AG08396 (cell line): Measurements from ENCODE around the gene CDK14.
"Not testable (repeated sequence)": the region's sequence is repeated elsewhere in the genome, so short reads cannot be mapped to it uniquely, and the experiment has no call there.

ENCODE experiments used
- DNase-seq: peaks from one replicate; pipeline ENCODE4 v3.0.0; 2012; ENCODE audit warnings: low spot score, mixed read lengths

CDK14 gene

DNA sequence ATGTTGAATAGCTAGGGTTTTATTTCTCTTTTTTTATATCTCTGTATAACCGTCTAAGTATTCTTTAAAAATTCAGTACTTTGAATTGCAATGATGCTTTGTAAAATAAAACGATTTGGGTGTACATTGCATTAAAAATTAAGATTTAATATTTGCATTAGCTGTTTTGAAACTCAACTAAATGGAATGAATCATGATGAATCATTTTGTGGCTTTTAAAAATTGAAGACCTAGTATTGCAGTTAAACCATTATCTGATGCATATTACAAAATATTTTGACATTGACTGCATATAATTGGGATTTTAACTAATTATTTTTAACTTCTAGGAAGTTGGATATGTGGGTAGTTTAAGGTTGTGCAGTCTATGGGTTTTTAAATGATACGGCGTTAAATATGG, 314.0 kb downstream of the CDK14 start:
- DNase-seq, result no peak

DNA sequence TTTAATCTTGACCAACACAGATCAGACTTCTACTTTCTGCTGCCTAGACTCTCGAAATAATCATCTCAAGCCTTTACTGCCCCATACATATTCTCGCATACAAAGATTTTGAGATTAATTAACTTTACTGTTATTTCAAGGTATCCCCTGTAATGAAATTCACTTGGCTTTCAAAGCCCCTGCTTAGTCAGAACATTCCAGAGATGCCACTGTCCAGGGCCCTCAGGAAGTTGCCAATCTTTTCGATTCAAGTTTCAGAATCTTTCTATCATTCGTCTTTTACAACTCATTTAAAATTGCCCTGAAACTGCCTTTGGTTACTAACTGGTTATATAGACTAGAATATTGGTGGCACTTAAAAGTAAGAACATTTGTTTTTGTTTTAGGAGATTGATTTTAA, 320.2 kb downstream of the CDK14 start:
- DNase-seq, result no peak

DNA sequence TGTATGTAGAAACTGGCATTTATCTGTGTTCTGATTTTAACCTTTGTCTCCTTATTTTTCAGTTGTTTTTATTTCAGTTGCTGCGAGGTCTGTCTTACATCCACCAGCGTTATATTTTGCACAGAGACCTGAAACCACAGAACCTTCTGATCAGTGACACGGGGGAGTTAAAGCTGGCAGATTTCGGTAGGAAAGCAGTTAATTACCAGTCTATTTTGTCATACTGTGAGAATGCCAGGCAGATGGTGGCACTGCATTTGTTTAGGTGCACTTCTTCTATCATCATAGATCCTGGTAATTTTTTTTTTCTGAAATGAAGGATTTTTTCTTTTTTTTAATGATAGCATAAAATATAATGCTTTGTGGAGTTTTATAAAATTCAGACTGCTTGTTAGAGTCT, 321.4 kb downstream of the CDK14 start:
- DNase-seq, result no peak

DNA sequence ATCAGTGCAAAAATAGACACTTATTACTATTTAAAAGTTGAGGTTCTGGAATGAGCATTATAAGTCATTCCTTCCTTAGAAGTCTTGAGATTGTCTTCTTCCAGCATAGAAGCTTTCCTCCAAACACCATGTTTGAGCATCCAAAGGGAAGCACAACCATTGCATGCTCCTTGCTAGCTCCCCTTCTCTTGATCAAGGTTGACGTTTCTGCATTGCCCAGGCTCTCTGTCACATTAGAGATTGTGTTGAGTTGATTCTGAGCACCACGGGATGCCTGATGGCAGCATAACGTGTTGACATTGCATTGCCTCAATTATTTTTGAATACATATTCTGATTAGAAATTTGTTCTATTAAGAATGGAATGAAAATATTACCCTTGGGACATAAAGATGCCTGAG, 322.2 kb downstream of the CDK14 start:
- no peak for DNase-seq

DNA sequence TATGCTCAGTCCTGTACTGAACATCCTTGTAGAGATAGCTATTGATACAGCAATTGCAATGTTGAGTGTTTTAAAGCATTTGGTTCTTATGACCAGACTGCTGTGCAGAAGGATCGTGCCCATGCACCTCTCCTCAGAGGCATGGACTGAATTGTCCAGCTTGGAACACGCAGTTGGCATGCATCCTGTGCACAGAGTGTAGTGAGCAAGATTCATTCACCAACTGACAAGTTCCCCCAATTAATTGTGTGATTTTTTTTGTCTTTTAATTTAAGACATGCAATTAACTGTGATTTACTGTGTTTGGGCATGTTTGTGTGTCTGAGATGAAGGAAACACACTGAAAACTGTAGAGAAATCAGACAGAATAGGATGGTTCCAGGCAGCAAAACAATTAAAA, 323.7 kb downstream of the CDK14 start:
- DNase-seq, result no peak

DNA sequence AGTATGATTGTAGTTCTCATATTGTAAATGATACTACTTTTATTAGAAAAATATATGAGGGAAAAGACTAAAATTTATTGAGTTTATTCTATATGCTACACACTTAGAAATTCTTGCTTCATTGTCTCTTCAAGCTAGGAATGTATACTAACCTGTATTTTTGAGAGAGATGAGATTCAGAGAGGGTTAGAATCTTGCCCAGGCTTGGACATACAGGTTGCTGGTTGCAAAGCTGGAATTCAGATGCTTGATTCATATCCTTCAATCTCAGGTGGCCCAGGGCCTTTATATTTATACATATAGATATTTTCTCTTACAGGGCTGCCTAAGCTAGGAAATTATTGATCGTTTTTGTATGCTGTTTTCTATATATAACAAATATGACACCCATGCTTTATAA, 324.2 kb downstream of the CDK14 start:
- no peak for DNase-seq

DNA sequence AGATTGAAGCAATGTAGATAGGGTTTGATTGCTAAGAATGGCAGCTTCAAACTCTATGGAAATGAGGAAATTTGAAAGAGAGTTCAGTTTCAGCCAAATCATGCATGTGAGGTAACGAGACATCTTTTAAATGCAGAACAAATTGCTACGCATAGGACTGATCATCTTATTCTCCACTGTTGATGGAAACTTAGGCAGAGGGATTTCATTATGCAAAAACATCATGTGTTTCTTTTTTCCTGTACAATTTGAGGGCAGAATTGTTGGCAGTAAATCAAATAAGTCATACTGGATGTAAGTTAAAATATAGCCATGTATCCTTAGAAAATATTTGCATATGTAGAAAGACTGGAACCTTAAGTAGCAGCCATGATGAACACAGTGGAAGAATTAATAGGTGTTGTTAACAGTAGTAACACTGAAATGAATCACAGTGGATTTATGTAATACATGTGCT, 327.4 kb downstream of the CDK14 start:
- DNase-seq, result no peak

DNA sequence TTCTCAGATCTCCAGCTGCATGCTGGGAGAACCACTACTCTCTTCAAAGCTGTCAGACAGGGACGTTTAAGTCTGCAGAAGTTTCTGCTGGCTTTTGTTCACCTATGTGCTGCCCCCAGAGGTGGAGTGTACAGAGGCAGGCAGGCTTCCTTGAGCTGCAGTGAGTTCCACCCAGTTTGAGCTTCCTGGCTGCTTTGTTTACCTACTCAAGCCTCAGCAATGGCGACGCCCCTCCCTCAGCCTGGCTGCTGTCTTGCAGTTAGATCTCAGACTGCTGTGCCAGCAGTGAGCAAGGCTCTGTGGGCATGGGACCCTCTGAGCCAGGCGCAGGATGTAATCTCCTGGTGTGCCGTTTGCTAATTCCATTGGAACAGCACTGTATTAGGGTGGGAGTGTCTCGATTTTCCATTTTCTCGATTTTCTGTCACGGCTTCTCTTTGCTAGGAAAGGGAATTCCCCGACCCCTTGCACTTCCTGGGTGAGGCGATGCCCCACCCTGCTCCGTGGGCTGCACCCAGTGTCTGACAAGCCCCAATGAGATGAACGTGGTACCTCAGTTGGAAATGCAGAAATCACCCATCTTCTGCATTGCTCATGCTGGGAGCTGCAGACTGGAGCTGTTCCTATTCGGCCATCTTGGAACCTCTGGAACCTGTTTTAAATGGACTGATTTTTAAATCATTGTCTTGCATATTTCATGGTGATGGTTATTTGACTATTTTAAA, 332.7 kb downstream of the CDK14 start:
- DNase-seq, result not testable (repeated sequence)

DNA sequence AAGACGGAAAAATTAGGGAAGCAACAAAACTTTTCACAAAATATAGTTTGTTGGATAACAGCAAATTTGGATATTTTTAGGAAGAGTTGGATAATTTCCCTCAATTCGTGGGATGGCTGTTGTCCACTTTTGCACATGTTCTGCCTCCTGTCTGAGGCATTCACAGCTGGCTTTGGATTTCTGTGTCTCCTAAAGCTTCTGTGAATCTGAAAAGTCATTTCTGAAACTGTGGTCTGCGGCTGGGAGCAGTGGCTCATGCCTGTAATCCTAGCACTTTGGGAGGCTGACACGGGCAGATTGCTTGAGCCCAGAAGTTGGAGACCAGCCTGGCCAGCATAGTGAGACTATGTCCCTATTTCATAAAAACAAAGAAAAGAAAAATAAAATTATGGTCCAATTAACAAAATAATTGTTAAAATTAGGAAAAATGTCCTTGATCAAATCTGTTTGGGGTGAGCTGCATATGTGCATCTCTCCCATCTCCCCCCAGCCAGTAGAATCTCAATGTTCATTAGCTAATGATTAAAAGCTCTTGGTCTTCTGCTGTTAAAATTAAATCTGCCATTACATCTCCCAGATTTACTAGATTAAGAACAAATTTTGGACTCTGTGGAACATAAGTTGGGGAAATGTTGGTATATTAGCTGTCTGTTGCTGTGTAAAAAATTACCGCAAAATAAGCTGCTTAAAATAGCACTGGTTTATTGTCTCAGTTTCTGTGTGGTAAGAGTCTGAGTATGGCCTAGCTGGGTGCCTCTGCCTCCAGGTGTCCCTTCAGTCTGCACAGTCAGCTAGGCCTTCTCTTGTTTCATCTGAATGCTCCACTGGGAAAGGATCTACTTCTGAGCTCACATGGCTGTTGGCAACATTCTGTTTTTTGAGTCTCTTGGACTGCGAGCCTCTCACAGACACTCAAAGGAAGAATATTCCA, 336.1 kb downstream of the CDK14 start:
- no peak for DNase-seq

DNA sequence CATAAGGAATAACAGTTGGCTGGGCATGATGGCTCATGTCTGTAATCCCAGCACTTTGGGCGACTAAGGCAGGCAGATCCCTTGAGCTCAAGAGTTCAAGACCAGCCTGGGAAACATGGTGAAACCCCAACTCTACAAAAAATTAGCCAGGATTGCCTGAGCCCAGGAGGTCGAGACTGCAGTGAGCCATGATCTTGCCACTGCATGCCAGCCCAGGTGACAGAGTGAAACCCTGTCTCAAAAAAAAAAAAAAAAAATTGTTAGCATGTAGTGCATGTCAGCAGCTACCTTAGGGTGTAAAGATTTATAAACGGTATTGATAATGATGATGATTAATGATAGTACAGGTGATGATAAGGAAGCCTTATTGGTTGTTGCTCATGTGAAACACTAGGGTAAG, 336.9 kb downstream of the CDK14 start:
- no peak for DNase-seq

DNA sequence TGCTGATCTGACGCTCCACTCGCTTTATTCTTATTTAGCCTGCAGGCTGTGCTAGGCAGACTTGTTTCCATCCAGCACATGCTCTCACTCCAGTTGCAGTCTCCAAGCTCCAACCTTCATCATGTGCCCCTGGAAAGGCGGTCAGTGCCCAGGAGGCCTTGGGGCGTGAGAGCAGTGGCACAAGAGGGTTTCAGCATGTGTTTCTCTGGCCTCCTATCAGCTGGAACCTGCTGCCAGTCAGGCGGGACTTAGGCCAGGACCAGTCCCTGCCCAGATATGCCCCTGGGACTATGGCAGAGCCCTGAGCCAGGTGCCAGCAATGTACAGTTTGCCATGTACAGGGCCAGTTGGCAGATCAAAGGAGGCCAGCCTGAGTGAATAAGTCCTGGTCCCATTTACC, 337.9 kb downstream of the CDK14 start:
- DNase-seq, result no peak

DNA sequence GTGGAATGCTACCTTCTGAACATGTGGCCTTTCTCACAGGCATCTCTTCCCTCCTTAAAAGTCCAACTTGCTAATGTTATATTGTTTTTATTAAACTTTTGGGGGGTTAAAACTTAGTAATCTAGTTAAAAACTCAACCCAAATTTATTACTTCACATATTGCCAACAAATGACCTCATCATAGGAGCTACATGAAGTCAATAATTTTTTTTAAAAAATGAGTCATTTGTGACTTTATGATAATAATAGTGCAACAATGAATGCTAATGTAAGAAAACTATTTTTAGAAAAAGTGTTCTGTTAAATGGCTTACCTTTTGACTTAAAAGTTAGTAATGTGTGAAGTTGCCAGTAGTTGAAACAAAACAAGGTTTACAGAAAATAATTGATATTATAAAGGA, 342.2 kb downstream of the CDK14 start:
- no peak for DNase-seq

DNA sequence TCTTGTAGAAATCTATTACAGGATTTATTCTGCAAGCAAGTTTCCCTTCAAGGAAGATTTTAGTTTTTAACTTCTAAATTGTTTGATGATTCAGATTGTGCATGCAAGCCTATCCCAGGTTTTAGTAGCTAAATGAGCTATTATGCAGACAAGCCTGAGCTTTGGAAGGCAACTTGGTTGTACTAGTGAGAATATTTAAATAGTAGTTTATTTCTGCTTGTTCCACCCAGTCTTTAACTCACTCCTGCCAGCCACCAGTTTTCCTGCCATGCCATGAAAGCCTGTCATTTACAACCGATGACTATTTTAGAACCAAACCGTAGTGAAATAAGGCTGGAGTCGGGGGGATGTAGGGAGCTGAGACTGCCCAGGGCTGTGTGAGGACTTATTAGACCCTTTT, 343.5 kb downstream of the CDK14 start:
- no peak for DNase-seq

DNA sequence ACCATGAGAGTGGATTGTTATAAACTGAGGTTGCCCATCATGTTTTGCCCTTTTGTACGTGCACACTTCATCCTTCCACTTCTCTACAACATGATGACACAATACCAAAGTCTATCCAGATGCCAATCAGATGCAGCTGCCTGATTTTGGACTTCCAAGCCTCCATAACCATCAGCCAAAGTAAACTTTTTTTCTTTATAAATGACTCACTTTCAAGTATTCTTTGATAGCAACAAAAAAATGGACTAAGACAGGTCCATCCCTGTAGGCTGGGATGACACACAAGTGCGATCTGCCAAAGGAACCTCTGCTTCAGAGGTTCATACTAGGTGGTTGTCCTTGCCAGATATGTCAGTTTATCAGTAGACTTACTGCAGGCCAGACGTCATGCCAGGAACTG, 347.9 kb downstream of the CDK14 start:
- DNase-seq, result no peak

DNA sequence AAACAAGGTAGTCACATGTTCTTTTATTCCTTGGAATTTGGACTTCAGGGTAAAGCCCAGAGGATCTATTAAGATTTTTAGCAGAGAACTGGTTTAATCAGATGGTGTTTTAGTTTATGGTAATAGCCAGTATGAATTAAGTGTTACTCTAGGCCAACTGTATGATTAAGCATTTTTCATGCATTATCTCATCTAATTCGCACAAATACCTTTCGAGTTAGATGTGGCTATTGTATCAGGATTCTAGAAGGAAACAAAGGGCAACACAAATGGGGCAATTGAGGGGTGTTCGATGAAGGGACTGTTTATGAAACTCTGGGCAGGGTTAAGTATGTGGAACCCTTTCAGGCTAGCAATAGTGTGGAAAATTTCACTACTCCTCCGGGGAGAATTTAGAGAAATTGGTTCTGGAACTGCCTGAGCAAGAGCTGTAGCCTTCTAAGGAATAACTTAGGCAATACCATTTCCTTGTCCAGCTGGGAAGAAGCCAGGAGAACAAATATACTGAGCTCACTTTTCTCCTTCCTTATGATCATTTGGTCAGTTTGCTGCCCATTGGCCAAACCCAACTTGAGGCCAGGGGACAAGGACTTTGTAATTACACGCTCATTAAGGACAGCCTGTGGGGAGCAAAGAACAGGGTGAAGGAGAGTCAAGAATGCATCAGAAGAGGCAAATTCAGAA, 349.1 kb downstream of the CDK14 start:
- no peak for DNase-seq

DNA sequence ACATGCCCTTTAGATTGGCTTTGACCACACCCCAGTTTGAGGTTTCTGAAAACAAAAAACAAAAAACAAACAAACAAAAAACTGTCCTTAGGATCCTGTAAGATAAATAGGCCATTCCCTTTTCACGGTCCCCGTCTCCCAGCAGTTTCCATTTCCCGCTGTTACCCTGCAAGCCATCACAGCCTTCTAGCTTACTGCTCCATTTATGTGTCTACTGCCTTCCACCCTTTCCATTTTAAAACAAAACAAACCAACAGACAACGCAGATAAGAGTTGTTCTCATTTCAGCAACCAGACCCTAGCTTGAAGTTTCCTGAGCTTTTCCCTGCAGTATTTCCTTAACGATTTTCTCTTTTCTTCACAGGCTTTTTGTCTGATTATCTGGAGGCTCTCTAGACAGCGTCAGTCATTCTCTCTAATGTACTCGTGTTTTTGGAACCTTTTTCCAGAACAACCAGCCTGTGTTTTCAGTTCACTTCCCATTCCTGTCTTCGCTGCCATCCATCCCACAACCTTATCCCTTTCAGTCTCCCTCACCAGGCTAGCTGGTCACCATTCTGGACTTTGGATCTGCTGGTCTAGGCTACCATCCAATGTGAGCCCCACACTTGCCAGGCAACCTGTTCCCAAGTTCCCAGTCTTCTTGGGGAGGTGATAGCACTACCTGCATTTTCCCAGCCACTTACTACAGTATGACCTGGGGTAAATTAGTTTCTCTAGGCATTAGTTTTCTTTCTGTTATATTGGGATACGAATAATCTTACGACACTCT, 350.8 kb downstream of the CDK14 start:
- no peak for DNase-seq

DNA sequence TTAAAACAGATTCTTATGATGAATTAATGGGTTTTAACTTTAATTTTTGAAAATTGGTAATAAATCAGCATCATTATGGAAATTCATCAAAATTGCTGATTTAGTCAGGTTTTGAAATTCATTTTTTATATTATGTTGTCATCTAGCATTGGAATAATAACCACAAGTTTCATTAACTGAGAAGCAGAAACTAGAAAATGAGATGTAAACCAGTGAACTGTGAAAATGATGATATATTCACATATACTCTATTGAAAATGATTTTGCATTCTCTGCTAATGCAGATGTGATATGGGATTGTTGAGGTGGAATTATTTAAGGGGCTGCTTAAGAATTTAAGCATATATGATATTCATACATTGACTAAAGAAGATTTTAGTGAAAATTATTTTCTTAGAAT, 352.0 kb downstream of the CDK14 start:
- DNase-seq, result no peak

DNA sequence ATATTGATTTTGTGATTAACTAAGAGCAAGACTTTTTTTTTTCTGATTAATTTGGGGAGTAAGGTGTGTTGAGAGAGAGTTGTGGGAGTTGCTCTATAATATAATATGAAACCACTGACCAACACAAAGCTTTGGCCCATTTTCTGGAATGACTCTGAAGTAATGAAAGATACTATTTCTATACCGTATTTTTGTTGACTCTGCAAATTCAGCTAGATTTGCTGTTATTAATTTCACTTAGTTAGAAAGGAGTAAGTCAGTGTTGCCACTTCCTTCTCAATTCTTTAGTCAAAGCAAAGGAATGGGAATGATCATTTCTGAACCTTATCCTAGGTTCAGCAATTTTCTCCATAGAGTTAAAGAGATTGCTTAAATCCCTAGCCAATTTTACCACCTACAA, 355.1 kb downstream of the CDK14 start:
- no peak for DNase-seq

DNA sequence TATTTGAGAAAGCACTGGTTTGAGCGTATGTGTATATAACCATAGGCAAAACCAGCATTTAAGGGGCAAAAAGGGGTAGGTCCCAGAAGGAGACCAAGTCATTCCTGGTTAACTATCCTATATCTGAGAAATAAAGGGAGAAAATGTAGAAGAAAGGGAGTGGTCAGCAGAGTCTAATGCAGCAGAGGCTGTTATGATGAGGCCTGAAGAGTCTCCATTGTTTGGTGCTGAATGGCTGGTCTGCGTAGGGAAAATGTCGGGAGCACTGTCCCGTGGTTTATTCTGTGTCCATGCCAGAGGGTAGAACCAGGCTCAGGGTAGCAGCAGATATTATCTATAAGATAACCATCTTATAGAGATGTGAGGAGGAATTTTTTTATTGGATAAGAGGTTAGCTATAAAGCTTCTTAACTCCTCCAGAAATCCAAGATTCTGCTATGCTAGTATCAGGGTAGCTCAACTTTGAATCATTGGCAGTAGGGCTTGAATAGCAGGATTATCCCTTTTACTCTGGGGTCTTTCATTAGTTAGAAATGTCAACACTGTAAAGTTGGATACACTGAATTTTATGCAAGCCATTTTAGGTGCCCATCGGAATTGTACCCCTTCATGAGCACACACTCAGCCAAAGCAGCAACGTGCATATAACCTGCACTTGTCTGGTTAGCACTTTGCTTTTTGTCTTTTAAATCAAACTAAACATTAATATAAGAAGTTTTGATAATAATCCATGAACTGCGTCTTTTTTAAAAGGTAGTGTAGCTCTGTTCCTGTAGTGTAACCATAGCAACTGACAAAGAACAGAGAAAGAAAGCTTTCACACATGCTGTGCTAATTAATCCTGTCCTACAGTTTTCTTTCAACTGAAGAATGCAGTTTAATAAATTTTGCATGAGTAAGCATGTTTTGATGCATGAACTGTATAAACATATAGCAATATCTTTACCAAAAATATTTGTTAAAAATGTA, 356.1 kb downstream of the CDK14 start:
- DNase-seq, result no peak

DNA sequence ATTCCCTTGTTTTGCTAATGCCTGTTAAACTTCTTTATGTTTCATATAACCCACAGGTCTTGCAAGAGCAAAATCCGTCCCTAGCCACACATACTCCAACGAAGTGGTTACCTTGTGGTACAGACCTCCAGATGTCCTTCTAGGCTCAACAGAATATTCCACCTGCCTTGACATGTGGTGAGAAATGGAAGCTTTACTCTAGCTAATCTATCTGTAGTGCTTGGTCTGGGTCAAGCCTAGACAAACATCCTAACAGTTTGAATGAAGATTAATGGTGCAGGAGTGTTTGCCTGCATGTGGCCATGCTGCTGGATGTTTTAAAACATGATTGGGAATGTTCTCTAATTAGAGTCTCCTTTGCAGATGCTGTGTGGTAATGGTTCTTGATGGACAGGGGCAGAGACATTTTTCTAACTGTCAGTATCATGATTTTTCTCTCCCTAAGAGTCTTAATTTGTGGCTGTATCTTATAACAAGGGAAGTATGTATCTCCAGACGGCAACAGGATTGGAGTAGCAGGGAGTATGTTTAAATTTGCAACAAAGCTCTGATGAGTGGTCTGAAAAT, 359.6 kb downstream of the CDK14 start:
- DNase-seq, result no peak
